ENCODE measurements around the gene BCL2L1. TPM values are rescaled to one million over a fixed set of nuclear protein-coding genes. Genes with fewer than 3 reads are reported as not detected.

BCL2L1 gene
- total RNA-seq, 2 experiments from 2014 or later: 64.2 to 88.8 TPM

- Histone ChIP-seq H3K4me3 (ENCODE audit: low read depth, low read length, poor library complexity, severe bottlenecking) (peak overlapping the region; percentile 57), H3K79me2 (ENCODE audit: insufficient read depth, low read depth, low read length) (peaks cover 87% of the 10 kb centered on the region), H3K36me3 (ENCODE audit: insufficient read depth, low read length) (peaks cover 62% of the 10 kb centered on the region), H3K27ac (ENCODE audit: low read depth, low read length, poor library complexity, severe bottlenecking) (peak overlapping the region; percentile 88), H3K4me1 (ENCODE audit: insufficient read depth, low read length, poor library complexity, severe bottlenecking) (peaks cover 86% of the 10 kb centered on the region), H3K4me2 (ENCODE audit: low read length) (peak overlapping the region; percentile 55), H4K20me1 (ENCODE audit: insufficient read depth, low read length) (no peaks in the 10 kb centered on the region), H3K9me2 (ENCODE audit: insufficient read depth, low read length) (no peaks in the 10 kb centered on the region), H3K9me3 (ENCODE audit: low read length) (no peaks in the 10 kb centered on the region), H2AFZ (ENCODE audit: low read length) (no peak overlapping the region; the same call in 1 of the 2 replicates)
- POLR2A ChIA-PET: interaction anchor here (0.6 to 1.7 kb wide), 12 partner anchors 10 to 98 kb away, joined by 3 to 13 read pairs (median 5); no protein-coding TSS in a partner anchor
- TF ChIP-seq CTCF (conservative IDR thresholded peaks at IDR 0.05; ENCODE audit: low read length) (no peak), EZH2phosphoT487 (IDR thresholded peaks at IDR 0.05; ENCODE audit: borderline replicate concordance, low read depth, low read length) (no peak)
- no TSS peak for BruUV-seq (replicated peaks)
- intact Hi-C loops (cut with micrococcal nuclease; ENCODE audit: unreplicated experiment): no loop called here
- CTCF ChIA-PET (ENCODE audit: unreplicated experiment): interaction anchor here (1.6 kb wide), 1 partner anchor 30 kb away, joined by 8 read pairs; no protein-coding TSS in a partner anchor
- DNase-seq (ENCODE audit: low spot score): peak; percentile 77
Measured at GRCh38 chr20:31691646-31692275, 30.9 kb downstream of the BCL2L1 start.

- intact Hi-C loops (cut with micrococcal nuclease; ENCODE audit: unreplicated experiment): no loop called here
- H3K36me3 ChIP-seq (ENCODE audit: insufficient read depth, low read length): peaks cover 57% of the 10 kb centered on the region
- peak overlapping the region; percentile 13 for H3K4me3 ChIP-seq (ENCODE audit: low read depth, low read length, poor library complexity, severe bottlenecking)
- BruUV-seq (replicated peaks): no TSS peak
- H3K27ac ChIP-seq (ENCODE audit: low read depth, low read length, poor library complexity, severe bottlenecking): peak overlapping the region; percentile 88
- no peaks in the 10 kb centered on the region for H3K9me2 ChIP-seq (ENCODE audit: insufficient read depth, low read length)
- H3K4me2 ChIP-seq (ENCODE audit: low read length): peak overlapping the region; percentile 57
- no peaks in the 10 kb centered on the region for H3K9me3 ChIP-seq (ENCODE audit: low read length)
- peaks cover 84% of the 10 kb centered on the region for H3K79me2 ChIP-seq (ENCODE audit: insufficient read depth, low read depth, low read length)
- H3K4me1 ChIP-seq (ENCODE audit: insufficient read depth, low read length, poor library complexity, severe bottlenecking): peaks cover 98% of the 10 kb centered on the region
- ChIA-PET POLR2A (interaction anchor here (0.7 to 1.0 kb wide), 3 partner anchors 29 to 915 kb away, joined by 3 read pairs; no protein-coding TSS in a partner anchor), CTCF (ENCODE audit: unreplicated experiment) (no interaction called here)
- no peaks in the 10 kb centered on the region for H4K20me1 ChIP-seq (ENCODE audit: insufficient read depth, low read length)
- TF ChIP-seq CTCF (conservative IDR thresholded peaks at IDR 0.05; ENCODE audit: low read length): no peak
- TF ChIP-seq EZH2phosphoT487 (IDR thresholded peaks at IDR 0.05; ENCODE audit: borderline replicate concordance, low read depth, low read length): no peak
- DNase-seq (ENCODE audit: low spot score): no peak
- H2AFZ ChIP-seq (ENCODE audit: low read length): no peak overlapping the region
Measured at GRCh38 chr20:31690124-31690666, 32.5 kb downstream of the BCL2L1 start.

- Histone ChIP-seq H3K4me3 (ENCODE audit: low read depth, low read length, poor library complexity, severe bottlenecking) (no peak overlapping the region), H3K36me3 (ENCODE audit: insufficient read depth, low read length) (peaks cover 57% of the 10 kb centered on the region), H3K9me2 (ENCODE audit: insufficient read depth, low read length) (no peaks in the 10 kb centered on the region), H3K4me1 (ENCODE audit: insufficient read depth, low read length, poor library complexity, severe bottlenecking) (peaks cover 98% of the 10 kb centered on the region), H3K27ac (ENCODE audit: low read depth, low read length, poor library complexity, severe bottlenecking) (peak overlapping the region; percentile 39), H3K9me3 (ENCODE audit: low read length) (no peaks in the 10 kb centered on the region), H2AFZ (ENCODE audit: low read length) (no peak overlapping the region), H3K79me2 (ENCODE audit: insufficient read depth, low read depth, low read length) (peaks cover 75% of the 10 kb centered on the region), H3K4me2 (ENCODE audit: low read length) (no peak overlapping the region), H4K20me1 (ENCODE audit: insufficient read depth, low read length) (no peaks in the 10 kb centered on the region)
- TF ChIP-seq CTCF (conservative IDR thresholded peaks at IDR 0.05; ENCODE audit: low read length): no peak
- TF ChIP-seq EZH2phosphoT487 (IDR thresholded peaks at IDR 0.05; ENCODE audit: borderline replicate concordance, low read depth, low read length): no peak
- ChIA-PET CTCF (ENCODE audit: unreplicated experiment) (no interaction called here), POLR2A (interaction anchor here (0.5 to 0.6 kb wide), 2 partner anchors 28 to 551 kb away, joined by 3 read pairs; no protein-coding TSS in a partner anchor)
- DNase-seq (ENCODE audit: low spot score): no peak
- intact Hi-C loops (cut with micrococcal nuclease; ENCODE audit: unreplicated experiment): no loop called here
- BruUV-seq (replicated peaks): no TSS peak
Measured at GRCh38 chr20:31689141-31689540, 33.5 kb downstream of the BCL2L1 start.

Measured in OCI-LY7 (cell line).